Vagina (tissue), 2 donors: ENCODE measurements around the gene HOXB7. TPM values are rescaled to one million over a fixed set of nuclear protein-coding genes. Genes with fewer than 3 reads are reported as not detected.

Source experiments
- DNase-seq, 2 donors: peaks; one replicate each; pipeline ENCODE4 v3.0.0-alpha.2; 2017; ENCODE audit errors: extremely low spot score in 2 of 2
- H3K27ac ChIP-seq: fragments of 200-600 bp; sonication (generic); one replicate; pipeline ENCODE4 v1.5.1; 2019
- H3K27me3 ChIP-seq: fragments of 200-600 bp; sonication (generic); one replicate; pipeline ENCODE4 v1.5.1; 2019
- H3K36me3 ChIP-seq, 2 donors: fragments of 200-600 bp; sonication (generic); one replicate each; pipeline ENCODE4 v1.5.1; 2017 to 2019
- H3K4me1 ChIP-seq: fragments of 200-600 bp; sonication (generic); one replicate; pipeline ENCODE4 v1.5.1; 2019
- H3K4me3 ChIP-seq, 2 donors: fragments of 200-600 bp; sonication (generic); 1 replicate in 1 of 2; 2 replicates in 1 of 2; pipeline ENCODE4 v1.5.1; 2016 to 2019
- H3K9me3 ChIP-seq: fragments of 200-600 bp; sonication (generic); one replicate; pipeline ENCODE4 v1.5.1; 2019
- CTCF ChIP-seq, 3 experiments: fragments of 450-650 bp in 2 of 3; fragments of 200-600 bp in 1 of 3; sonication (generic) in 1 of 3; IDR thresholded peaks; one replicate each; pipeline ENCODE4 v1.5.1; 2017 to 2019; ENCODE audit warnings: antibody characterized with exemption in 3 of 3, mild to moderate bottlenecking in 2 of 3, moderate library complexity in 2 of 3
- POLR2A ChIP-seq, 2 donors: fragments of 450-650 bp; IDR thresholded peaks; one replicate each; pipeline ENCODE4 v1.6.1; 2017; ENCODE audit warnings: antibody characterized with exemption in 2 of 2, mild to moderate bottlenecking in 2 of 2, moderate library complexity in 2 of 2
- POLR2AphosphoS5 ChIP-seq, 2 donors: sonication (generic); formaldehyde crosslinking; IDR thresholded peaks; one replicate each; pipeline ENCODE4 v1.9.0; 2017; ENCODE audit warnings: antibody characterized with exemption in 2 of 2, mild to moderate bottlenecking in 2 of 2, low read depth in 1 of 2; ENCODE audit not compliant: insufficient read depth in 1 of 2
- intact Hi-C: fragments of 100-400 bp; cut with DNase I; formaldehyde crosslinking; loops from one replicate; pipeline ENCODE4 v1.15.1; 2023
- total RNA-seq: library from RNA; depleted of rRNA; stranded (reverse); fragments of >200 nt; gene quantifications from one replicate; pipeline ENCODE4 v1.2.3, GENCODE V29; 2016

HOXB7 gene
- total RNA-seq, 1 donor from 2014 or later = 3.2 TPM

- TF ChIP-seq CTCF (IDR thresholded peaks at IDR 0.05) (no peak), POLR2A (IDR thresholded peaks at IDR 0.05) (no peak), POLR2AphosphoS5 (IDR thresholded peaks at IDR 0.05; ENCODE audit: insufficient read depth in 1 of 2, low read depth in 1 of 2) (no peak)
- Histone ChIP-seq H3K4me3 (no peak overlapping the region), H3K36me3 (no peaks in the 10 kb centered on the region), H3K4me1 (peaks cover 5% of the 10 kb centered on the region), H3K27me3 (peaks cover 4% of the 10 kb centered on the region), H3K27ac (no peak overlapping the region), H3K9me3 (no peaks in the 10 kb centered on the region)
- intact Hi-C loops = no loop called here
- no peak for DNase-seq
Observed at GRCh38 chr17:48561884-48562810, 48.7 kb downstream of the HOXB7 start.

DNA sequence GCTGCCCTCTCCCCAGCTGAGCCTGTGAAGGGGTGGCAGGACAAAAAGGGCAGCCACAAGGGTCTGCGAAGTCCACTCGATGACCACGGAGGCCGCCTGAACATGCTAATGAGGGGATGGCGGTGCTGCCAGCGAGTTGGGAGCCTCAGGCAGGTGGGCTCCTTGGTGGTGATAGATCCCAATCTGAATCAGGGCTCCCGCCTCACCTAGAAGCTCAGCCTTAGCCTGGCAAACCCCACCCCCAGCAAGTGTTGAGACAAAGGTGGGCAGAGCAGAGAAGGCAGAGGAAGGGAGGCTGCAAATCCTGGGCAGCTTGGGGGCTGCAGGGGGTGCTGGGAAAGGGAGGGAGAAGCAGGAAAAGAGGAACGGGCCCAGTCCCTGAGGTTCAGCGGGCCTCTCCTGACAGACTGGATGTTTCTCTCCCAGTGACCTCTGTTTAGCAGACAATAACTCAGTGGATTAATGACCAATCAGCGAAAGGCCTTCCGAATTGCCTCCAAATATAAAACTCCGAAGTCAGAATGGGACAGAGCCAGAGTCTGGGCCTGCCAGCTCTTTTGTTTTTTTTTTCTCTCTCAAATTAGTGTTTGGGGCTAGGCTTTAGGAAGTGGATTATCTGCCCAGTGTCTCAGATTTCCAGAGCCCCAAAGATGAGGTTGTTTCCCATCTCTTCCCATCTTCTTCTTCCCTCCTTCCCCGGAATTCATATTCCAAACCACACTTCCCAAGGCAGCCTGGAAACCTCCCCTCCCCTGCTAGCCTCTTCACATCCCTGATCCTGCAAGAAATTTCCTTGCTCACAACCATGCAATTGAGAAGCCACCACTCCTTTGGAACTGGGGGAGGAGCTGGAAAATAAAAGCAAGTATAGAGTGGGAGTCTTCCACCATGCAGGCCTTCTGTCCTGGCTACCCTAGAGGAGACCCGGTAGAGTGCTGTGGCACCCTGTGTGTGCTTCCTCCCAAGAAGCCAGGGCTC, 50.7 kb downstream of the HOXB7 start:
- intact Hi-C loops = no loop called here
- Histone ChIP-seq H3K27ac (no peak overlapping the region), H3K4me1 (peaks cover 20% of the 10 kb centered on the region), H3K27me3 (peaks cover 4% of the 10 kb centered on the region), H3K9me3 (no peaks in the 10 kb centered on the region), H3K36me3 (no peaks in the 10 kb centered on the region), H3K4me3 (no peak overlapping the region)
- no peak for TF ChIP-seq POLR2A (IDR thresholded peaks at IDR 0.05)
- DNase-seq = no peak

GRCh38 chr17:48559122-48559839, 51.5 kb downstream of the HOXB7 start:
- H3K4me3 ChIP-seq = peak overlapping the region in 1 of 2 donors; percentile 24
- peaks cover 4% of the 10 kb centered on the region for H3K27me3 ChIP-seq
- intact Hi-C loops = no loop called here
- peaks cover 27% of the 10 kb centered on the region for H3K4me1 ChIP-seq
- DNase-seq = no peak
- no peaks in the 10 kb centered on the region for H3K36me3 ChIP-seq
- no peaks in the 10 kb centered on the region for H3K9me3 ChIP-seq
- H3K27ac ChIP-seq = no peak overlapping the region
- TF ChIP-seq CTCF (IDR thresholded peaks at IDR 0.05) = no peak
- TF ChIP-seq POLR2AphosphoS5 (IDR thresholded peaks at IDR 0.05; ENCODE audit: insufficient read depth in 1 of 2, low read depth in 1 of 2) = no peak
- TF ChIP-seq POLR2A (IDR thresholded peaks at IDR 0.05) = no peak

DNA sequence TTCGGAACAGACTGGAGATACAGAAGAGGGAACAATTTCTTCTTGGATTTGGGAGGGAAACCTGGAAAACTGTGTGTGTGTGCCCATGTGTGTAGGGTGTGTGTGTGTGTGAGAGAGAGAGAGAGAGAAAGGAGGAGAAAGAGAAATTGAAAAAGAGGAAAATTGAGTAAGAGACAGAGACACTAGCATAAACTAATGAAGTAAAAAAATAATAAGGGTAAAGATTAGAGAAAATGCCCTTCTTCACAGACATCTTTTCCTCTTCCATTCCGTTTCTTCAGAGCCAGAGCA, 52.0 kb downstream of the HOXB7 start:
- no peaks in the 10 kb centered on the region for H3K9me3 ChIP-seq
- peak overlapping the region in 1 of 2 donors; percentile 24 for H3K4me3 ChIP-seq
- no peak for TF ChIP-seq POLR2AphosphoS5 (IDR thresholded peaks at IDR 0.05; ENCODE audit: insufficient read depth in 1 of 2, low read depth in 1 of 2)
- no peak for TF ChIP-seq CTCF (IDR thresholded peaks at IDR 0.05)
- TF ChIP-seq POLR2A (IDR thresholded peaks at IDR 0.05) = no peak
- DNase-seq = no peak
- peaks cover 27% of the 10 kb centered on the region for H3K4me1 ChIP-seq
- H3K27me3 ChIP-seq = peaks cover 4% of the 10 kb centered on the region
- intact Hi-C loops = no loop called here
- no peaks in the 10 kb centered on the region for H3K36me3 ChIP-seq
- peak overlapping the region; percentile 64 for H3K27ac ChIP-seq
